ENCODE measurements around the gene LIN37.

DNA sequence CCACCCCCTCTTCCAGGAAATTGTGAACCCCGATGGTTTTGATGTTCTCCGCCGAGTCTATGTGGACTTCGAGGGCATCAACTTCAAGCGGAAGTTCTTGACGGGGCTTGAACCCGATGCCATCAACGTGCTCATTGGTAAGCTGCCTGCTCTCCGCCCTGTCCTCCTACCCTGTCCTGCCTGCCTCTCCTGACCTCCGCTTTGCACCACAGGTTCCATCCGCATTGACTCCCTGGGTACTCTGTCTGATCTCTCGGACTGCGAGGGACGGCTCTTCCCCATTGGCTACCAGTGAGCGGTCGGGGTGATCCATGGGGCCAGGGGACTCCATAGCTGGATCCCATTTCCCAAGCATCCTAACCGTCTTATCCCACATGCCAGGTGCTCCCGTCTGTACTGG, 18.1 kb upstream of the LIN37 start:
- TF ChIP-seq CTCF (IDR thresholded peaks at IDR 0.05; ENCODE audit: extremely low read depth in 1 of 2, insufficient read depth in 1 of 2, low read depth in 1 of 2, low read length in 2 of 2) (no peak), EZH2 (IDR thresholded peaks at IDR 0.05; ENCODE audit: borderline replicate concordance, low read depth, low read length, severe bottlenecking) (no peak), POLR2A (IDR thresholded peaks at IDR 0.05; ENCODE audit: low read depth, low read length) (no peak)

All from endothelial cell of umbilical vein (primary cell).